SU-DHL-6 (cell line): ENCODE measurements around the gene PALM.

Source experiments
- CTCF ChIP-seq: fragments of 200-600 bp; sonication (generic); IDR thresholded peaks from one replicate; pipeline ENCODE4 v1.5.1; 2017; ENCODE audit warnings: antibody characterized with exemption, mild to moderate bottlenecking, low read length, moderate library complexity; ENCODE audit not compliant: insufficient read depth, poor library complexity, severe bottlenecking
- EZH2phosphoT487 ChIP-seq: fragments of 200-600 bp; sonication (generic), shearing (Covaris generic); conservative IDR thresholded peaks from 2 replicates; pipeline ENCODE4 v1.6.1; 2018; ENCODE audit warnings: mild to moderate bottlenecking, antibody characterized with exemption, low read length, moderate library complexity, mixed read lengths

GRCh38 chr19:742540-743075 is 33.9 kb downstream of the PALM start:
- TF ChIP-seq CTCF (no peak), EZH2phosphoT487 (no peak)
